Nucleus accumbens (tissue), 56 donors: ENCODE results near the gene EXOSC9.

ENCODE experiments used
- DNase-seq, 56 donors: peaks; one replicate each; lab custom pipeline; 2025; lab: John Stamatoyannopoulos, UW

The EXOSC9 gene

DNA sequence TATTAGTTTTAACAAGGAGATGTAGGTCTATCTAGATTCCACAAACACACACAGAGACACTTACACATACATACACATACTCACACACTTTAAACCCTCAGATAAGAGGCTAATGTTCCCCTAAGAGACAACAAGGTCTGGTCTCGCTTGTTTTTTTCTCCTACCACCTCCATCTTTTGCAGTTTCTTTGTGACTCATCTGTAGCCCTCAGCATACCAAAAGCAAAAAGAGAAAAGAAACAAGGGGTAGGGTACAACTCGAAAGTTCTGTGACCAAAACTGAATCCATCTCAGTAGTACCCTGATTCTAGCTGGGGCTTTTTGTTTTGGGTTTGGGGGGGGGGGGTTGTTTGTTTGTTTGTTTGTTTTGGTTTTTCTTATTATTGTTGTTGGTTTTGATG is 12.2 kb upstream of the EXOSC9 start:
- DNase-seq, result no peak

DNA sequence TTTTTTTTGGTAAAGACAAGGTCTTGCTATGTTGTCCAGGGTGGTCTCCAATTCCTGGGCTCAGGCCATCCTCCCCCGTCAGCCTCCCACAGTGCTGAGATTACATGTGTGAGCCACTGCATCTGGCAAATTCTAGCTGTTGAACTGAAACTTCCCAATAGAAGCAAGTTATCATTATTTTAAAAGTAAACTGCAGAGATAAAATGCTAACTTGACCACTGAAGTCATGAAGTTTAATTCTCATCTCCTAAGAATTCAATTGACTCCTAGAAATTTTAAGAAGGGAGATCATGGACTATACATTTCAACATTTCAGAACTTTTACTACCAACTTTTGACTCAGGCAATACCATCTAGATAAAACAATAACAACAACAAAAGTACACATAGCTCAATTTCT is 11.7 kb upstream of the EXOSC9 start:
- DNase-seq, result no peak

DNA sequence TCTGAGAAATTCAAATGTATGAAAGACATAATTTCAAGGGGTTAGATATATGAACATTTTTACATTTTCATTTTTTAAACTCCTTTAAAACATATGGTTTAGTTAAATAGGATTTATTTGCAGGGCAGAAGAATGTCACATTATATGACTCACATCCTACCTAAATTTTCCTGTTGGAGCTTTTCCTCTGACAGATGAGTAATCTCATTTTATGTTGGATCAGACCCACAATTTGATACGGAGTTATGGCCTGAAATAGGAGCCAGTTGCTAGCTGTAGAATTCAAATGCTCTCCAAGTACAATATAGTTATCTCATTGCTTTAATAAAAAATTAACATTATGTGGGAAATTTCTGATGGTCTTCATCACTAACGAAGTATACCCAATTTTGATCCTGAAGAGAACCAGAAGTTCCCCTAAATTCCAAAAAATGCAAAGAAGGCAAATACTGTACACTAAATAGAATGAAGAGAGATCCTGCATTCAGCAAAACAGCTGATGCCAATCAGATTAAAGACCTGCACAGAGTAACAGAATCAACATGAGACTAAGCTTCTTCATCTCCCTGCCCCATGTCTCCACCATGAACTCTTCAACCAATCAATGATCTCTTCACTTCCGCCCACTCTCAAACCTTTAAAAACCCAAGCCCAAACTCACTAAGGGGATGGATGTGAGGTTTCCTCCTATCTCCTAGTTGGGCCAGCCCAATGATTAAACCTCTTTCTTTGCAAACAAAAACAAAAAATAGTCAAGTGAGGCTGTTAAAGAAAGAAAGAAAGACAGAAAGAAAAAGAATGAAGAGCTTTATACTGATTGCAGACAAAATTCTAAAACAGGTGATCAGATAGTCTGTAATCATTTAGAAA is 10.9 kb upstream of the EXOSC9 start:
- DNase-seq, result no peak

DNA sequence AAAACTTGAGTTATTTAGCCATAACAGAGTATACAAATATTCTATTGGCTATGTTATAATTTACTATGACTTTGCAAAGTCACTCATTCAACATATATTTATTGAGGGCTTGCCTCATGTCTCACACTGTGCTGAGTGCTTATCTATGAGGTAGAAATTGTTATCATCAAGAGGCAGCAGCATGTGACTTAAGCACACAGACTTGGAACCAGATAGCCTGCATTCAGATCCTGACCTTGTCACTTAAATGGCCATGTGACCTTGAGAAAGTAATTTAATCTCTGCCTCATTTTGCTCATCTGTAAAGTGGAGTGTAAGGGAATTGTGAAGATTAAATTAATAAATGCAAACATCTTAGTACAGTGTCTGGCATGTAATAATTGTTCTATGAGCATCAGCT is 10.1 kb upstream of the EXOSC9 start:
- DNase-seq, result no peak

DNA sequence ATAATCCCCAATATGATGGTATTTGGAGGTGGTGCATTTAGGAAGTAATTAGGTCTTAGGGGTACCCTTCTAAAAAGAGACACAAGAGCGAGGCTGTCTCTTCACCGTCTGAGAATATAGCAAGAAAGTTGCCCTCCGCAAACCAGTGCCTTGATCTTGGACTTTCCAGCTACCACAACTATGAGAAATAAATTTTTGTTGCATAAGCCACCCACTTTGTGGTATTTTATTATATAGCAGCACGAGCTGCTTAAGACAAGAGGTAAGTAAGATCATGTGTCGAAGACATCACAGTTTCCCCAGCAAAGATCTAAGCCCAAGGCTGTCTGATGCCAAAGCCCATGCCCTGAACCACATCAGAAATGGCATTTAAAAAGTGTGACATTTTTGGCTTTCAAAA is 9.6 kb upstream of the EXOSC9 start:
- no peak for DNase-seq

DNA sequence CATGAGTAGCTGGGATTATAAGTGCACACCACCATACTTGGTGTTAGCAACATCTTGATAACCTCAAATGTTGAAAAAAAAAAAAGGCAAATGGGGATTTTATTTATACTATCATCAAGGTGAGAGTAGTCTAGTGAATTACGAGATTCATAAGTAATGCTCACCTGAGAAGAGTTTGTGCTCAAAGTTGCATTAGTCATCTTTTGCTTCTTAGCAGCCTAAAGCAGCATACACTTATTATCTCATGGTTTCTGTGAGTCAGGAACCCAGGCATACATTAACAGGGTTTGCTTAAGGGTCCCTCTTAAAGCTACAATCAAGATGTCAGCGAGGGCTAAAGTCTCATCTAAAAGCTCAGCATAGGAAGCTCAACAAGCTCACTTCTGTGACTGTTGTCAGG is 8.2 kb upstream of the EXOSC9 start:
- no peak for DNase-seq

DNA sequence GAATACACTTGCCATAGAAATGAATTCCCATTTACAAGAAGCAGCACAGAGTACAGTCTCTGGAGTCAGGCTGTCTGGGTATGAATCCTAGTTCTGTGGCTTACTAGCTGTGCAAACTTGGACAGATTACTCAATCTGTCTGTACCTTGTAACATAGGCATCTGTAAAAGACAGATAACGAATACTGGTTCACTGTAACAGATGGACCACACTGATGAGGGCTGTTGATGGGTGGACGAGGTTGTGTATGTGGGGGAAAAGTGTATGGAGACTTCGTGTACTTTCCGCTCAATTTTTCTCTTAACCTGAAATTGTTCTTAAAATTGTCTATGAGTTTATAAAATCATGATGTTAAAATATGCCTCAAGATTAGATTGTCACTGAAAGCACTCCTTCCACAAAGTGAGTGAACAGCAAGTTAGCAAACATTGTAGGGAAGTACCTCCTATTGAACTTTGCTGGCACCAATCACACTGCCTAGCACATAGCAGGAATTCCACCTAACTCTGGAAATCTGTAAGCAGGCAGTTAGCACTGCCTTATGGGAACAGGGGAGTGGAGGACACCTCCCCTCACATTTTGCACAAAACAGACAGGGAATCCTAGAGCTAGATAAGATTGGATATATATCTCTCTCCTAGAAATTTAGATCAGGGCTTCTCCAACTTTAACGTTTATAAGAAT is 6.5 kb upstream of the EXOSC9 start:
- DNase-seq, result no peak

DNA sequence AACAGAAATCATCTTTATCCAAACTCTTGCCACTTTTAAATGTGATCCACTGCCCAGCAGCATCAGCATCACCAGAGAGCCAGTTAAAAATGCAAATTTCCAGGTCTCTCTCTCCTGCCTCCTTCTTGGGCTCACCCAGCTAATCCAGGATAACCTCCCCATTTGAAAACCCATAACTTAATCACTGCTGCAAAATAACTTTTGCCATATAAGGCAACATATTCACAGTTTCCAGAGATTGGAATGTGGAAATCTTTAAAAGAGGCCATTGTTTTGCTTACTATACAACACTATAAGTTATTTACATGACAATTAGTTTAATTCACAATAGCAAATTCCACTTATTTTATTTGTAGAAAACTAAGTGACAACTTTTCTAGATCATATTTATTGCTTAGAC is 4.8 kb upstream of the EXOSC9 start:
- DNase-seq, result no peak

DNA sequence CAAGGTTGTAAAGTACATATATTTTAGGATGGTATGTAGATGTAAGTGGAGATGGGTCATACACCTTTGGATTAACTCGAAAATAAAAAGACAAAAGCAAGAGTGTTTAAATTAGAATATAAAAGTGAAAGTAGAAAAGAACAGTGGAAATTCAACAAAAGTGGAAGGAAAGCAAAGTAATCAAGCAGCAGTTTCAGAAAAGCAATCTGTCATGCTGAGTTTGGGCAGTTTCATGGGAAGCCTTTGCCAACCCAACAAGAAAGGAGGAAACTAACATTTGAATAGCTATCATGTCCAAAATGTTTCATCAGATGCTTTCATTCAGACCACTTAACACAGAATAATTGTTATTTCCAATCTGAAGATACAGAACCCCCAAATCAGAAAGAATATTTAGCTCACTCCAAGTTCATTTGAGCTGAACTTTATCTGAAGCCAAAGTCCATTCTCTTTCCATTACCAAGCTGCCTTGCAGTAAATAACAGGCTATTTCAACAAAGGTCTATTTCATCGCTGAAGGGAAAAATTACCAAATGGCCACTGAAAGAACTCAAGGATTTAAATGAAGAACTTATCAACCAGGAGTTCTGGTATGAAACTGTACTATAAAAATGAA is 1.8 kb upstream of the EXOSC9 start:
- no peak for DNase-seq

DNA sequence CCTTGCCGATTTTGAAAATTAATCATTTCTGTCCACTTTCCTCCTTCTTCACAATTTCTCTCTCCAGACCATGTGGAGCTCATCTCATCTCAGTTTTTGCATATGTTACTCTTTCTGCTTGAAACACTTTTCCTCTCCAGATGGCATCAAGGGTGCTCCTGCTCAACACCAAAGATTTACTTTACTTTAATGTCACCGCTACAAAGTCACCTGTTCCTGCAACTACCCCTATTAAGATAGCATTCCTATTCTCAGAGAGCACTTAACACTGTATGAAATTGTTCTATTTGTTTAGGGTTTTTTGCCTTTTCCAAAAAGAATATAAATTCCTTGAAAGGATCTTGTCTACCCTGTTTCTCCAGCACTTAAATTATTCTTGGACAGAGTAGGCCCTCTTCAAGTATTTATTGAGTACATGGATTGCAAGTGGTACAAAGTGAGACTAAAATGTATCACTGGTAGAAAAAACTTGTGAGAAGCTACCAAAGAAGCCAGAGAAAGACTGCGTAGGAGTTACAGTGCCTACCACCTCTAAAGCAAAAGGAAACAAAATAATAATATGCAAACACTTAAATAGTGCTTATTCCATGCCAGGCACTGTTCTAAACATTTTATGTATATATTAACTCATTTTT is 1.1 kb upstream of the EXOSC9 start:
- DNase-seq, result no peak

DNA sequence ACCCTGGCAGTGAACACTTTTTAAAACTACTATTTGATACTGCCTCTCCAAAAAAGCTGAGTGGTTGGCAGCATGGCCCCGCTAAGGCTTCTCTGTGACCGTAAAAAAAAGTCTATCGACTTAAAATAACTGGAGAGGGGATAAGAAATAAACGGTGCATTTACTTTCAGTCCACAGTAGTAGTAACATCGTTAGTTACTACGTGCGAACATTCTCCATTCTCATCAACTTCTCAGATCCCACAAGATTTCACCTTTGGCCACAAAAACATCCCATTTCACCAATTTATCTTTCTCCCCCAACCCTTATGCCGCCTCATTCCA is 524 bp upstream of the EXOSC9 start:
- DNase-seq, result no peak

DNA sequence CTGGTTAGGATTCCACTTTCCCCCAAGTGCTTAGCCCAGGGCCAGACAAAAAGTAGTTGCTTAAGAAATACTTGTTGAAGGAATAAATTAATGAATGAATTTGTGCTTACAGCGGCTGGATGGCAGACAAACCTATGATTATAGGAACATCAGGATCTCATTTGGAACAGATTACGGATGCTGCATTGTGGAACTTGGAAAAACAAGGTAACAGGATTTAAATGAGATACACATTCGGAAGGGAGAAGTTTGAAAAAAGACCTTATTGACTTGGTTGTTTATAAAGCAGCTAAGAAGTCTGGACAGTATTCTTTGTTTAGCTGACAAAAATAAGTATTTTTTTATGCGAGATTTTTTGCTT is 572 bp downstream of the EXOSC9 start:
- no peak for DNase-seq

DNA sequence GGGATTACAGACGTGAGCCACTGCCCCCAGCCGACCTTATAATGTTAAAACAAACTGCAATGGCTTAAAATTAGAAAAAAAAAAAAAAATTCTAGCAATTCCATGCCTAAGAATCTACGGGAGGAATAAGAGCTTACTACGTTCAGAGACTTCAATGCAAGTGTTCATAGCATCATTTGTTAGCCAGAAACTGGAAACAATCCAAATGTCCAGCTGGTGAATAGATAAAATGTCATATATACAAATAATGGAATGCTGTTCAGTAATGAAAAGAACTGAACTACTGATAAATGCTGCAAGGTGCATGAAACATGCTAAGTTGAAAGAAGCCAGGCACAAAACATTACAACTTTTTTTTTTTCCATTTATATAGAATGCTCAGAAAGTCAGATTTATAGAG is 5.3 kb downstream of the EXOSC9 start:
- DNase-seq, result no peak

DNA sequence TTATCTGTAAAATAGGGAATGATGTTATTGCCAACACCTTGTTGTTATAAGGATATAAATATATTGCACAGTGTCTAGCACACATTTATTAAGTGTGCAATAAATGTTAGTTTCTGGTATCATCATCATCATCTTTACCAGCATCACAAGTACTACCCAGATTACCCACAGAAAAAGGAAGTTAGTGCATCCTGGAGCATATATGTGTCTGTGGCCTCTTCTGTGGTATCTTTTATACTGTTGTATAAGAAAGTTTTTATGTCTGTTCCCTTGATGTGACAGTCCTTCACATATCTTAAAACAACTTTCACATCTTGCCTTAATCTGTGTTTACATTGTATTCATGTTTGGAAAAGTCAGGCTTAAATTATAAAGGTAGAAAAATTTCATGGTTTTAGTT is 10.0 kb downstream of the EXOSC9 start:
- no peak for DNase-seq

DNA sequence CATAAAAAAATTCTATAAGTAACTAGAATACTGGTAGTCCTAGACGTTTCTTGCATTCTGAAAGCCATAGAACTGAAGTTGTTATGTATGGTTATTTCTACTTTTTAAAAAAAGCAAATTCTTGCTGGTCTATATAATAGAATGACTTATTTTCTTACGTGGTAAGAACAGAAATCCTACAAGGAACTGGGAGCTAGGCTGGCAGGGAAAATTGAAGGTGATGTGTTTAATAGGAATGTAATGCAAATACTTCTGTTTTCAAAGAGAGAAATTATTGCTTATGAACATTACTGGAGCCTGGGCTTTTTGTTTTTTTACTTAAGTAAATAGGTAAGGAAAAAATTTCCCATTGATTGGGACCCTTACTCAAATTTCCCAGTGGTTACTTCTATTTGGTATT is 13.6 kb downstream of the EXOSC9 start:
- no peak for DNase-seq

DNA sequence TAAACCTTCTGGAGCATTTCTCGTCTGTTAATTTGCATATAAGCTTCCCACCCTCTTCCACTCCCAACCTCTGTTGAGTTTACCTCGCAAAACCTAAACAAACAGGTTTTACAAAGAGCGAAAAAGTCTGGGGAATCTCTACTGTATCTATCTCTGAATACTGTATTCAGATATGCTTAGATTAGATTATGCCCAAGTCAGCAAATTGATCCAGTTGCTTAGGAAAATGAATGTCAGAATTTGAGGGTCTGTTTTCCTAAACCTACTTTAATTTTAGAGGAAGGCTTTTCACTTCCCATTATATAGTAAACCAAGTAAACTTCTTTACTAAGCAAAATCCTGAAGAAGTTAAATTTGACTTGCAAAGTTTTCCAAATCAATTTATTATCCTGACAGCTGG is 15.9 kb downstream of the EXOSC9 start:
- no peak for DNase-seq

DNA sequence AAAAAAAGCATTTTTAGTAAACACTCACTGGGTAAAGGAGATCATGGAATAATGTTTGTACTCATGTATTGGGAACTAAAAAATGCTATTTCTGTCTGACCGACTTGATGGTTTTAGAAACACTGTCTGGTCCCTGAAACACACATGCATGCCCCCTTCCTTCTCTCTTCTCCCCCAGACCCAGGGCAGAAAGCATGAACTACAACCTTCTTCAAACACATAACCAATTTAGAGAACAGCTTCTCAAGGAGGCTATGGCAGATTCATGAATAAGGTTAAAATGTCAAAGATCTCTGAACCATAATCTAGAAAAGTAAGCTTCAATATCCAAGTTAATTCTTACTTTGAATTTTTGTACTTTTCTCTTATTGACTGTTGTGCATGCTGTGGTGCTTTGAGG is 16.6 kb downstream of the EXOSC9 start:
- no peak for DNase-seq

DNA sequence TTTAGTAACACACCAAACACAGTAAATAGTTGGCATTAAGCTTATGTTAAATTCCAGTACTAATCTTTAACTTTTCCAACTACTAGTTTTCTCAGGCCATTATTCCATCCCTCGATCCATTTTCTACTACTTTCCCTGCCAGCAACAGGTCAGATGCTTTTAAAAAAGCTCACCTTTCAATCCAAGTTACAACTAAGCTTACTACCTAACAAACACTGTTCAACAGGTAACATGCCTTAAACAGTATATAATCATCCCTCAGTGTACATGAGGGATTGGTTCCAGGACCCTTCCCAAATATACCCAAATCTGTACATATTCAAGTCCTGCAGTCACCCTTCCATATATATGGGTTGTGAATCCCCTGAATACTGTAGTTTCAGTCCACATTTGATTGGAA is 17.1 kb downstream of the EXOSC9 start:
- no peak for DNase-seq

DNA sequence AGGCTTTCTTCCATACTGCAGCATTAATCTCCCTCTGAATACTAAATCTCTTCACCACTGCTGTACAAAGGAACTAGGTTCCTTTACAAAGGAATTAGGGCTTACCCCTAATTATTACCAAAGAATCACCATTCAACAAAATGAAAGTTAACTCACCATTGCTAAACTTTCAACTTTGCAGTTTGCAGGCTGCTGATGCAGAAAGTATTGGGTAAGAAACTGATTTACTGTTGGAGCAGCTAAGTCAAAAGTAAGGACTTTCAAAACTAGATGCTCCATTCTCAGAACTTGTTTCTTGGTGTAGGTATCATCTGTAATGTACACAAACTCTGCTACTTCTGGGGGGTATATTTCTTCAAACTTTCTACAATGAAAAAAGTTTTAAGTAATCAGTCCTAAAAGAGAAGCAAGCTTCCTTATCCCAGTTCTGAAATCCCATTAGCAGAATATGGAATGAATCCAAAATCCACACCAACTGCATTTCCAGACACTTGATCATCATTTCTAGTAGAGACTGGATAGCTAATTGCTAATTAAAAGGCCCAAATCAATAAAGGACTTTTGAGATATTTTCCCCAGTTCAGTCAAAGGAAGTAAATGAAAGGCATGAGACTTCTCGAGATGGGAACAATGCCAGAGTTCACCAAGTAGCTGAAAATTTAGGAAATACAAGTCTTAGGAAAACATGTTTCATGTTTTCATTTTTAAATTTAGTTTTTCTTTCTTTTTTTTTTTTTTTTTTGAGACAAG is 18.3 kb downstream of the EXOSC9 start:
- DNase-seq, result no peak

DNA sequence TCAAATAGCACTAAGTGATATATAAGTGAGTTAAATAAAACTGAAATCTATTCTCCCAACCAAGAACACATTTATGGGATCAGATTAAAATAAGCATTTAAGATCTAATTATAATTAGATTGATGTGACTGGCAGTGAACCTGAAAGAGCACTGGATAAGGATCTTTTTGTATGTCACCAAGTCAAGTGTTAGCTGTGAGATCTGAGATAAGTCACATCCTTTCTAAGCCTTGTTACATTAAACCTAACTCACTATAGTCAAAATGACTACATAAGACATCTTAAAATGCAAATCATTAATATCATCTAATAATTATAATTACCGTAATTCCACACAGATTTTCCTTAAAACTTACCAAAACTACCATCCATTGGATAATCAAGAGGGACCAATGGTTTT is 20.9 kb downstream of the EXOSC9 start:
- no peak for DNase-seq
